GM10847 (cell line): Measurements from ENCODE around the gene CEP95.

Experiments
- POLR2A ChIP-seq: IDR thresholded peaks from 2 replicates; pipeline ENCODE4 v1.6.1; 2011; ENCODE audit not compliant: insufficient read length; ENCODE audit errors: extremely low read depth

Gene CEP95

DNA sequence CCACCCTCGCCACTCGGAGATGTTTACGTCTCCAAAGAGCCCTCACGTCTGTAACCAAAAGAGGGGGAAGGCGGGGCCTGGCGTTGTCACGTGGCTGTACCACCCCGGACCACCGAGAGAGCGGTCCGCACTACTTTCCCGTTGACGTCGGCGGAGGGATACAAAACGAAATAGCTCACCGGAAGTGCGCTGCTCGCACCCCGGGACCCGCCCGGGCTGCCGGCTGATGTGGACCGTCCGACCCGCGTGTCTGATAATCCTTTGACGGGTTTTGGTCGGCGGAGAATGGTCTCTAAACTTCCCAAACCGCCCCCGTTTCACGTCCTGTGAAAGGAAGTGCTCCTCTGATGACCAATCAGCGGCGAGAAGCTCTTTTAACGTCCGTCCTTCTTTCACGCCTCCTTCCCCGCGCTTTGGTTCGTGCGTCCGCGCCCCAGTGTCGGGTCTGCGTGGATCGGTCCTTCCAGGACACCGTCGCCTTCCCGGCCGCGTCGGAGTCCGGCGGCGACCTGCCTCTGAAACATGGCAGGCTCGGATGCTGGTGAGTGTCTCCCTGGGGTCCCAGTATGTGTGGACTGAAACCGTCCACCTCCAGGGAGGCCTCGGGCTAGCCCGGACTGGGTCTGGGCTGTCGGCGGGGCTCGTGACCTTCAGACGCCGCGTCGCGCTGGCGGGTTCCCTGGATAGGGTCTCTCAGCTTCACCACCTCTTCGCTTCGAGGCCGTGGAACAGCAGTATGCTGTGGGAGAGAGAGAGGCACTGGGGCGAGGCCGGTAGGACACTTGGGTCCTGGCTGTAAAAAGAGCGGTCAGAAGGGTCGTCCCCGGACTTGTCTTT is at the start of gene CEP95:
TSS of gene CEP95 (plus strand) at position 402 of the 837 bp plus-strand sequence. CDS start at position 523, 121 bp downstream.
- peak; percentile 69 for TF ChIP-seq POLR2A

- TF ChIP-seq POLR2A = no peak
Observed at GRCh38 chr17:64457156-64457555, 49.6 kb upstream of the CEP95 start.

DNA sequence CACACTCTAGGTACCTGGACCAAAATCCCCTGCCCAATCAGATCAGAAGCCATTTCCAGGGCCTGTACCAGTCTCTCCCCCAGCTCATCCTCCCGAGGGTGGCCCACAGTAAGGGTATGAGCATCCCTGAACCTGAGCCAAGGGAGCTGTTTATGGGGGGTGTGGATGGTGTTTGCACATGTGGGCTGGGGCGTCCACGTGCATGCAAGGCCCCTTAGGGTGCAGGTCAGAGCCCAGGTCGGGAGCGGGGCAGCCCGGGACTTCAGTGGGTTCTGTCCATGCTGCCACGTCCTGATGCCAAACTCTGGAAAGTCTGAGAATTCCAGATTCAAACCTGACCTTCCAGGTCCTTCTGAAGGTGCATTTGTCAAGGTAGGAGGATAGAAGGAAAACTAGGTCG is 48.0 kb upstream of the CEP95 start:
- TF ChIP-seq POLR2A = no peak

DNA sequence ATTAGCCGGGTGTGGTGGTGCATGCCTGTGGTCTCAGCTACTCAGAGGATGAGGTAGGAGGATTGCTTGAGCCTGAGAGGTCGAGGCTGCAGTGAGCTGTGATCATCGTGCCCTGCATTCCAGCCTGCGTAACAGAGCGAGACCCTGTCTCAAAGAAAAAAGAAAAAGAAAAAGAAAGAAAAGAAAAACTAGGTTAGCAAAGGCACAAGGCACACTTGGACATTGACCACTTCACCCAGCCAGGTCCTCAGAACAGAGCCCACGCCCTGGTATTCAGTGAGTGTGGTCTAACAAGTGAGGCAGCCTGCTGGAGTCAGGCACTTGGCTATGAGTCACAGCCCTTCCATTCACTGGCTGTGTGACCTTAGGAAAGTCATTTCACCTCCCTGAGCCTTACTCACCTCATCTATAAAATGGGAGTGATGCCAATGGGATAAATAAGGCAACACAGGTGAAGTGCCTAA is 47.5 kb upstream of the CEP95 start:
- no peak for TF ChIP-seq POLR2A

- TF ChIP-seq POLR2A = no peak
Observed at GRCh38 chr17:64460955-64461354, 45.8 kb upstream of the CEP95 start.

DNA sequence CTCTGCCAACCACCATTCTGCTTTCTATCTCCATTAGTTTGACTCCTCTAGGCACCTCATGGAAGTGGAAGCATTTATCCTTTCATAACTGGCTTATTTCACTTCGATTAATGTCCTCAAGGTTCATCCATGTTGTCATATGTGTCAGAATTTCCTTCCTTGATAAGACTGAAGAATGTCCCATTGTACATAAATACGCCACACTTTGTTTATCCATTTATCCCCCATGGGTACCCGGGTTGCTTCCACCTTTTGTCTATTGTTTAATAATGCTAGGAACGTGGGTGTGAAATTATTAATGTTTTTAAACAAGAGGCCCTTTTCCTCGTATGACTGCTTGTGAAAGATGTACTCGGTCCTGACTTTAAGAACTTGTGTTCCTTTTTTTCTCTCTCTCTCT is 45.0 kb upstream of the CEP95 start:
- TF ChIP-seq POLR2A = no peak

- no peak for TF ChIP-seq POLR2A
Observed at GRCh38 chr17:64466019-64466735, 40.6 kb upstream of the CEP95 start.

GRCh38 chr17:64470625-64471024 is 36.2 kb upstream of the CEP95 start:
- no peak for TF ChIP-seq POLR2A

DNA sequence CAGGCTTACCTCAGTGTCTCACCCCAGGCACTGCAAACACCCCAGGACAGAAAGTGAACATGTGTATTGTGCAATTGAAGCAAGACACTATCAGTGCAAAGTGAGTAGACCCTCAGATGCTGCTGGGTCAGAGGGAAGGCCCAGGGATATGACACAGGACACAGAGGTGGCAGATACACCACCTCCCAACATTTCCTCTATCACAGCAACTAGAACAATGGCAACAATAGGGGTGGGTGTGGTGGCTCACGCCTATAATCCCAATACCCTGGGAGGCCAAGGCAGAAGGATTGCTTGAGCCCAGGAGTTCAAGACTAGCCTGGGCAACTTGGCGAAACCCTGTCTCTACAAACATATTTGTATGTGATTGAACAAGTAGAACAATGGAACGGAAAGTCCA is 35.3 kb upstream of the CEP95 start:
- TF ChIP-seq POLR2A = no peak

GRCh38 chr17:64472564-64472963 is 34.2 kb upstream of the CEP95 start:
- no peak for TF ChIP-seq POLR2A

GRCh38 chr17:64477849-64478248 is 28.9 kb upstream of the CEP95 start:
- no peak for TF ChIP-seq POLR2A

GRCh38 chr17:64480951-64481350 is 25.8 kb upstream of the CEP95 start:
- TF ChIP-seq POLR2A = no peak

DNA sequence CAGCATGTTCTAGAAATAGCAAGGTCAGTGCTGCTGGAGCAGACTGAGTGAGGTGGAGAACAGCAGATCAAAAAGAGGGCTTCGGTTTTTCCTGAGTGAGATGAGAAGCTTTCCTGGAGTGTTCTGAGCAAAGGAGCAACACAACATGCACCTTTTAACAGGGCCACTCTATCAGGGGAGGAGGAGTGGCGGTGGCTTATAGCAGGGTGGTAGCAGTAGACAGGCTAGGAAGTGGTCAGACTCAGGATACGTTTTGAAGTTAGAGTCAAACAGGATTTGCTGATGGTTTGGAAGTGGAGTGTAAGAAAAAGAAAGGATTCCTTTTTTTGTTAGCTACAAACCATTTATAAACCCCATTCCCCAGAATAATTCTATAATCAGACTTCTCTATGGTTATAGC is 22.4 kb upstream of the CEP95 start:
- no peak for TF ChIP-seq POLR2A

DNA sequence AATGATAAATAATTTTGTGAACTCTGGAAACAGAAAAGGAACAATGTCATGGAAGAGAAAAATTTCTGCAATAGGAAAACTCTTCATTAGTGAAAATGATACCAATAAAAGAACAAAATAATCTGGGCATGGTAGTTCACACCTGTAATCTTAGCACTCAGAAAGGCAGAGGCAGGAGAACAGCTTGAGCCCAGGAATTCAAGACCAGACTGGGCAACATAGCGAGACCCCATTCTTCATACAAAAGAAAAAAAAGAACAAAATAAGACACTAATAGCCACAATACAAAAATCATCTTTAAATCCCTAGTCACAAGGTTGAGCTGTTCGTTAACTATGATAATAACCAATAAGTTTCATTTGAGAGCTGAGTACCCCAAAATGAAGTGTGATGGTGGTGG is 18.5 kb upstream of the CEP95 start:
- TF ChIP-seq POLR2A = no peak

DNA sequence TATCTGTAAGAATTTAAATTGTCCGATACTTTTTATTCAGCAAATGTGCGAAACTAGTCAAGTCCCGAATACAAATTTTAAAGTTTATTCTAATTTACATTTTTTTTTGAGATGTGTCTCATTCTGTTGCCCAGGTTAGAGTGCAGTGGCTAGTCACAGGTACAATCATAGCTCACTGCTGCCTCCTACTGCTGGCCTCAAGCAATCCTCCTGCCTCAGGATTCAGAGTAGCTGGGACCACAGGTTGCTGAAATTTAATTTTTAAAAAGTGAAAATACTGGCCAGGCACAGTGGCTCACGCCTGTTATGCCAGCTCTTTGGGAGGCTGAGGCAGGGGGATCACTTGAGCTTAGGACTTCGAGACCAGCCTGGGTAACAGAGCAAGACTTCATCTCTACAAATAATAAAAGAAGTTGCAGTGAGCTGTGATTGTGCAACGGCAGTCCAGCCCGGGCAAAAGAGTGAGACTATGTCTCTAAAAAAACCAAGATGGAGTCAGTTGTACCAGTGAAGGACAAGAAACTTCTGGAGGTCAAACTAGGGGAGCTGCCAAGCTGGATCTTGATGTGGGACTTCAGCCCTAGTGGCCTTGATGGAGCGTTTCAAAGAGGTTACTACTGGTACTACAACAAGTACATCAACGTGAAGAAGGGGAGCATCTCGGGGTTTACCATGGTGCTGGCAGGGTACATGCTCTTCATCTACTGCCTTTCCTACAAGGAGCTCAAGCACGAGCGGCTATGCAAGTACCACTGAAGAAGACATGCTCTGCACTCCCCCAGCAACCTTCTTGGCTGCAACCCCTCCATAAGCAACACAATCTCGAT is 15.5 kb upstream of the CEP95 start:
- no peak for TF ChIP-seq POLR2A
